H1 (cell line): ENCODE measurements around the gene CMTM1. TPM values are rescaled to one million over a fixed set of nuclear protein-coding genes. Genes with fewer than 3 reads are reported as not detected.

ENCODE experiments used
- CHD7 ChIP-seq: fragments of 300-600 bp; sonication (generic); IDR thresholded peaks from 2 replicates; pipeline ENCODE4 v1.7.1; 2012; ENCODE audit warnings: low read length, moderate library complexity, mild to moderate bottlenecking, inconsistent platforms; ENCODE audit not compliant: insufficient replicate concordance
- TAF1 ChIP-seq: IDR thresholded peaks from 2 replicates; pipeline ENCODE4 v1.6.1; 2011; ENCODE audit warnings: mild to moderate bottlenecking, low read depth, low read length
- polyA plus RNA-seq, 7 experiments: library from polyadenylated mRNA; depleted of rRNA in 3 of 7; stranded (reverse) in 5 of 7; unstranded in 2 of 7; fragments of >200 nt in 5 of 7; fragments of 200-250 nt in 2 of 7; gene quantifications; 1 replicate in 5 of 7; 2 replicates in 1 of 7; 4 replicates in 1 of 7; pipeline versions ENCODE4 v1.2.1 to v1.2.3, GENCODE V29; 2011 to 2013; ENCODE audit warnings: missing spikeins in 2 of 7, mixed read lengths in 2 of 7
- total RNA-seq: library from RNA; stranded (reverse); fragmentation: NEBNext Ultra II Directional; extraction: Animal tissue kit (Norgen Biotek cat#: 25700); gene quantifications from 2 replicates; pipeline ENCODE4 v1.2.1, GENCODE V29; 2021

The CMTM1 gene
- total and polyA plus RNA-seq, 2 of the 8 experiments (the other 6 are each of a cell fraction or from before 2014, with no cell fraction given) = 1.2 to 2.0 TPM

GRCh38 chr16:66516509-66516807 is 49.8 kb upstream of the CMTM1 start (continued):
- no peak for TF ChIP-seq CHD7
- no peak for TF ChIP-seq TAF1
- TF ChIP-seq, all 59 proteins: peak for 0
